Activated naive CD4-positive, alpha-beta T cell treated with anti-CD3 and anti-CD28 coated beads, Interleukin-2, amount 10 ng/mL, durations not matched to agents 7 days and 5 days (primary cell): ENCODE measurements around the gene SIGLEC14.
"Not testable (repeated sequence)": the region's sequence is repeated elsewhere in the genome, so short reads cannot be mapped to it uniquely, and the experiment has no call there.

Experiments used
- CTCF ChIA-PET: fragments of 350-600 bp; sonication (Branson Sonifier 250); formaldehyde crosslinking; loops from one replicate; lab custom pipeline; 2021; ENCODE audit warnings: antibody characterized with exemption; lab: Charles Lee
- DNase-seq: peaks from one replicate; pipeline ENCODE4 v3.0.0-alpha.2; 2020
- H3K27ac Mint-ChIP-seq: one replicate; pipeline ENCODE4 v1.8.0; 2021; ENCODE audit warnings: mild to moderate bottlenecking, moderate library complexity, mixed read lengths
- H3K27me3 Mint-ChIP-seq: one replicate; pipeline ENCODE4 v1.8.0; 2021; ENCODE audit warnings: mild to moderate bottlenecking, mixed read lengths
- H3K36me3 Mint-ChIP-seq: one replicate; pipeline ENCODE4 v1.8.0; 2021; ENCODE audit warnings: mixed read lengths
- H3K4me1 Mint-ChIP-seq: one replicate; pipeline ENCODE4 v1.8.0; 2021; ENCODE audit warnings: mixed read lengths
- H3K4me3 Mint-ChIP-seq: one replicate; pipeline ENCODE4 v1.8.0; 2021; ENCODE audit warnings: mild to moderate bottlenecking, moderate library complexity, mixed read lengths
- H3K9me3 Mint-ChIP-seq: one replicate; pipeline ENCODE4 v1.8.0; 2021; ENCODE audit warnings: mixed read lengths

The SIGLEC14 gene, protein sequence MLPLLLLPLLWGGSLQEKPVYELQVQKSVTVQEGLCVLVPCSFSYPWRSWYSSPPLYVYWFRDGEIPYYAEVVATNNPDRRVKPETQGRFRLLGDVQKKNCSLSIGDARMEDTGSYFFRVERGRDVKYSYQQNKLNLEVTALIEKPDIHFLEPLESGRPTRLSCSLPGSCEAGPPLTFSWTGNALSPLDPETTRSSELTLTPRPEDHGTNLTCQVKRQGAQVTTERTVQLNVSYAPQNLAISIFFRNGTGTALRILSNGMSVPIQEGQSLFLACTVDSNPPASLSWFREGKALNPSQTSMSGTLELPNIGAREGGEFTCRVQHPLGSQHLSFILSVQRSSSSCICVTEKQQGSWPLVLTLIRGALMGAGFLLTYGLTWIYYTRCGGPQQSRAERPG

GRCh38 chr19:51646730-51647129 is at the start of gene SIGLEC14:
Gene SIGLEC14 (minus strand): TSS chr19:51646825. CDS start chr19:51646759, 66 bp downstream.
- H3K36me3 Mint-ChIP-seq, H3K4me1 Mint-ChIP-seq, H3K4me3 Mint-ChIP-seq, H3K9me3 Mint-ChIP-seq, DNase-seq, H3K27ac Mint-ChIP-seq: not testable (repeated sequence)
- CTCF ChIA-PET, result interaction anchor here (1.1 kb wide), 1 partner anchor 10 kb away, joined by 3 read pairs; no protein-coding TSS in a partner anchor
- peaks cover 24% of the 10 kb centered on the region for H3K27me3 Mint-ChIP-seq

- CTCF ChIA-PET, result no interaction called here
- H3K27me3 Mint-ChIP-seq, result peaks cover 9% of the 10 kb centered on the region
- no peak overlapping the region for H3K27ac Mint-ChIP-seq
- no peak for DNase-seq
- H3K9me3 Mint-ChIP-seq, result no peaks in the 10 kb centered on the region
- no peak overlapping the region for H3K4me3 Mint-ChIP-seq
- peaks cover 4% of the 10 kb centered on the region for H3K4me1 Mint-ChIP-seq
- no peaks in the 10 kb centered on the region for H3K36me3 Mint-ChIP-seq
These were observed 49.2 kb upstream of the SIGLEC14 start for GRCh38 chr19:51695702-51696315.

DNA sequence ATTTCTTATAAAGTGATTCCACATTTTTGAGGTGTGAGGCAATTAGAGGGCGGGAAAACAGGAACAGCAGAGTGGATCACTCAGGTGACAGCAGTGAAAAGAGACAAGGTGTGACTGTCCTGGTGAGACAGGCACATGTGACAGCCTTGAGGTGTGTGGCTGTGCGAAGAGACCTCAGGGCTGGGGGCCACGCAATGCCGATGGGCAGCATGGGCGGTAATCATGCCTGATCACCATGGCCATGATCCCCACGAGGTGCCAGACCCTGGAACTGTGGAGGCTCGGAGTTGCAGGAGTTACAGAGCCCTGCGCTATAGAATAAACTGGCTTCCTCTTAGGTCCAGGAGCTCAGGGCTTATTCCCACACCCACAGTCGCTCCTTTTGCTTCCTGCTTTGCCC is 48.5 kb upstream of the SIGLEC14 start:
- DNase-seq, result no peak
- Mint-ChIP-seq H3K27me3 (peaks cover 13% of the 10 kb centered on the region), H3K4me3 (no peak overlapping the region), H3K27ac (no peak overlapping the region), H3K36me3 (no peaks in the 10 kb centered on the region), H3K4me1 (peaks cover 6% of the 10 kb centered on the region), H3K9me3 (no peaks in the 10 kb centered on the region)
- CTCF ChIA-PET, result interaction anchor here (0.9 kb wide), 1 partner anchor 8 kb away, joined by 3 read pairs; no protein-coding TSS in a partner anchor

DNA sequence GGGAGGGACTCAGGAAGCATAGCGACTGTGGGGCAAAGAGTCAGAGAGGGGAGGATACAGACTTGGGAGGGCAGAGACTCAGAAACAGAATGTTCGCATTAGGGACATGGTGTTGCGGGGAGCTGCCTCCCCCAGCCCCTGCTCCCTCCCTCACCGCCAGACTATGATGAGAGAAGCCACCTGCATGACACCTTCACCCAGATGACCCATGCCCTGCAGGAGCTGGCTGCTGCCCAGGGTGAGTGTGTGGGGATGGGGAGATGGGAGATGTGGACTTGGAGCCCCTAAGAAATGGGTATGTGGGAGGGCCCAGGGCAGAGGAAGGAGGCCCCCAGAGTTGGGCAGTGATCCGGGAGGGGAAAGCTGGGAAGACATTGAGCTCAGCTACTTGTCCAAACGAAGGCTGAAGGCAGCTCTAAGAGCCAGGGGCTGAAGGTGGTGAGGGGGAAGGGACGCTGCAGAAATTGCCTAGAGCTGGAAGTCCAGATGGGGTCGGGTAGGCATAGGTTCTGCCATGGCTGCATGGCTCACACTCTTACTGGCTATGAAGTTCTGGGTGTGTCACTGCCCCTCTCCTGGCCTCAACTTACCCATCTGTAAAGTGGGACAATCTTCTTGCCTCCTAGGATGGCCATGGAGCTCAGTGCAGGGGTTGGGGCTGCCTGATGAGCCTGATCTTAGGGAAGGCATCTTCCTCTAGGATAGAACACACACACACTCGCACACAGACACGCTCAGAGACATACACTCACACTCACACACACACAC is 47.9 kb upstream of the SIGLEC14 start:
- Mint-ChIP-seq H3K27me3 (peaks cover 18% of the 10 kb centered on the region), H3K9me3 (no peaks in the 10 kb centered on the region), H3K36me3 (no peaks in the 10 kb centered on the region), H3K27ac (no peak overlapping the region), H3K4me3 (no peak overlapping the region), H3K4me1 (peaks cover 12% of the 10 kb centered on the region)
- DNase-seq, result no peak
- CTCF ChIA-PET, result interaction anchor here (0.9 kb wide), 1 partner anchor 9 kb away, joined by 3 read pairs; no protein-coding TSS in a partner anchor

DNA sequence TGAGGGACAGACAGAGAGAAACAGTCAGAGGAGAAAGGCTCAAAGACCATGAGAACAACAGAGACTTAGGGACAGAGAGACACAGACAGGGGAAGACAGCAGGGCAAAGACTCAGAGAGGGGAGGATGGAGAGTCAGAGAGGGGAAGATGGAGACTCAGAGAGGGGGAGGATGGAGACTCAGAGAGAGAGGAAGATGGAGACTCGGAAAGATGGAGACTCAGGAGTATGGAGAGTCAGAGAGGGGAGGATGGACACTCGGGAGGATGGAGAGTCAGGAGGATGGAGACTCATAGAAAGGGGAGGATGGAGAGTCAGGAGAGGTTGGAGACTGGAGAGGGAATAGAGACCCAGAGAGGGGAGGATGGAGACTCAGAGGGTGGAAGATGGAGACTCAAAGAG is 47.2 kb upstream of the SIGLEC14 start:
- Mint-ChIP-seq H3K9me3 (no peaks in the 10 kb centered on the region), H3K27me3 (peaks cover 21% of the 10 kb centered on the region), H3K36me3 (no peaks in the 10 kb centered on the region), H3K4me3 (no peak overlapping the region), H3K4me1 (peaks cover 12% of the 10 kb centered on the region), H3K27ac (no peak overlapping the region)
- no peak for DNase-seq
- CTCF ChIA-PET, result no interaction called here

- no peak for DNase-seq
- Mint-ChIP-seq H3K9me3 (no peaks in the 10 kb centered on the region), H3K4me1 (peaks cover 15% of the 10 kb centered on the region), H3K36me3 (no peaks in the 10 kb centered on the region), H3K27ac (no peak within 1 kb of the TSS), H3K4me3 (no peak within 1 kb of the TSS), H3K27me3 (peaks cover 27% of the 10 kb centered on the region)
- CTCF ChIA-PET, result no interaction called here
These were observed 46.6 kb upstream of the SIGLEC14 start, which contains the start of gene SPACA6 for GRCh38 chr19:51693260-51693659. Gene SPACA6 (plus strand): TSS chr19:51693330. CDS start chr19:51693527, 197 bp downstream.

DNA sequence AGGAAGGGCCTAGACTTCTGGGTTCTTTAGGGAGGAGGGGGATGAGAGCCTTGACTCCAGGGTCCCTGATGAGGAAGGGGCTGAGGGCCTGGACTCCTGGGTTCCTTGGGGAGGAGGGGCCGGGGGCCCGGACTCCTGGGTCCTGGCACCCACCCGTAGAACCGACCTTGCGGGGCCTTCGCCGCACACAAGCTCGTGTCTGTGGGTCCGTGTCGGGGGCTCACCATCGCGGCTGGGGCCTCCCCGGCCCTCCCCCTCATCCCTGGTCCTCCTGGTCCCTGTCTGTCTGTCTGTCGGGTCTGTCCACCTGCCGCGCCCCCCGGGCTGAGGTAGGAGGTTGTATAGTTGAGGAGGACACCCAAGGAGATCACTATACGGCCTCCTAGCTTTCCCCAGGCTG is 45.8 kb upstream of the SIGLEC14 start:
- Mint-ChIP-seq H3K4me3 (no peak overlapping the region), H3K27ac (no peak overlapping the region), H3K27me3 (peaks cover 34% of the 10 kb centered on the region), H3K36me3 (no peaks in the 10 kb centered on the region), H3K4me1 (peaks cover 15% of the 10 kb centered on the region), H3K9me3 (no peaks in the 10 kb centered on the region)
- DNase-seq, result no peak
- CTCF ChIA-PET, result no interaction called here

DNA sequence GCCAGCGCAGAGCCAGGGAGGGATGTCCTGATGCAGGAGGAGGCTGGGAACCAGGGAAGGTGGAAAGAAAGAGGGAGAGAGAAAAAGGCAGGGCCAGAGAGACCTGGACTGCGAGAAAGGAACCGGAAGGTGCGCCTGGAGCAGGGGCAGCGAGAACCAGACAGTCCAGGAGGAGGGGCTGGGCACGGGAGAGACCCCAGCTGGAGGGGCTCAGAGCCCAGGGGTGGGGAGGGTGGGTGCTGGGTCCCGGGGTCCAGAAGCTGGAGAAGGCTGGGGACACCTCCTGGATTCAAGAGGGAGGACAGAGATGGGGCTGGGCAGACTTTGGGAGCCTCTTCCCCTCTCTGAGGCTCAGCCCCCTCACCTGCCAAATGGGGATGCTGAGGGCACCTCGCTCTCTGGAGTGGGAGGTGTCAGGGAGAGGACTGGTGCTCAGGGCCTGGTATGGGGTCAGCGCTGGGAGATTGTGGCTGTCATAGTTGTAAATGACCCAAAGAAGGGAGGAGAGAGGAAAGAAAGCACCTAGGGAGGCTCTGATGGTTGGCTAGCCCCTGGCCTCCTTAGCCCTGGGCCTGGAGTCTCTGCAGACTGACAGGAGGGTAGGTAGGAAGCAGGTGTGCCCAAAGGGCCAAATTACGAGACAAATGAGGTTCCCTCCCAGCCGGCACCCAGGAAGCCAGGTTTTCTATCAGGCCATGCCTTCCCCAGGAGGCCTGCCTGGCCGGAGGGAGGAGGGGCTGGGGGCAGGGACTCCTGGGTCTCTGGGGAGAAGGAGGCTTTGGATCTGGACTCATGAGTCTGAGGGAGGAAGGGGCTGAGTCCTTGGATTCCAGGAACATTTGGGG is 45.2 kb upstream of the SIGLEC14 start:
- peaks cover 38% of the 10 kb centered on the region for H3K27me3 Mint-ChIP-seq
- no peaks in the 10 kb centered on the region for H3K9me3 Mint-ChIP-seq
- DNase-seq, result no peak
- H3K27ac Mint-ChIP-seq, result no peak overlapping the region
- H3K36me3 Mint-ChIP-seq, result no peaks in the 10 kb centered on the region
- peaks cover 15% of the 10 kb centered on the region for H3K4me1 Mint-ChIP-seq
- CTCF ChIA-PET, result no interaction called here
- H3K4me3 Mint-ChIP-seq, result peak overlapping the region; percentile 37

DNA sequence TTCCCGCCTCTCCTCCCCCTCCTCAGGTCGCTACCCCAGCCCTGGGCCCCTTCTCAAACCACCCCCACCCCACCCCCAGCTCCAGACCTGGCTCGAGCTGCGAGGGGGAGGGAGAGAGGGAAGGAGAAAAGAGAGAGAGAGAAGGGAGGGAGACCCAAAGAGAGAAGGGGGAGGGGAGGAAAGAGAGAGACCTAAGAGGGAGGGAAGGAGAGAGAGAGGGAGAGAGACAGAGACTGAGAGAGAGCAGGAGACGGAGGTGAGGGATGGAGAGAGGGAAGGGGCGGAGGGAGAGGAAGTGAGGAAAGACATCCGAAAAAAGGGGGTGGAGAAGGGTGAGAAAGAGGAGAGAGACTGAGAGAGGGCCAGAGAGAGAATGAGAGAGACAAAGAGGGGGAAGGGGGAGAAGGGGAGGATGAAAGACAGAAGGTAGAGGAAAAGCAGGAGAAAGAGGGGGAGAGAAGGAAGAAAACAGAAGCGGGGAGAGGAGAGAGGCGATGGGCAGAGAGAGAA is 44.5 kb upstream of the SIGLEC14 start:
- H3K4me1 Mint-ChIP-seq, result peaks cover 15% of the 10 kb centered on the region
- H3K36me3 Mint-ChIP-seq, result no peaks in the 10 kb centered on the region
- H3K27ac Mint-ChIP-seq, result no peak overlapping the region
- H3K4me3 Mint-ChIP-seq, result peak overlapping the region; percentile 37
- CTCF ChIA-PET, result interaction anchor here (0.6 kb wide), 1 partner anchor 13 kb away, joined by 3 read pairs; no protein-coding TSS in a partner anchor
- peaks cover 2% of the 10 kb centered on the region for H3K9me3 Mint-ChIP-seq
- peaks cover 38% of the 10 kb centered on the region for H3K27me3 Mint-ChIP-seq
- DNase-seq, result no peak

GRCh38 chr19:51690454-51691073 is 43.9 kb upstream of the SIGLEC14 start:
- Mint-ChIP-seq H3K4me3 (peak overlapping the region; percentile 74), H3K27me3 (peaks cover 38% of the 10 kb centered on the region), H3K27ac (no peak overlapping the region), H3K36me3 (no peaks in the 10 kb centered on the region), H3K9me3 (peaks cover 6% of the 10 kb centered on the region), H3K4me1 (peaks cover 15% of the 10 kb centered on the region)
- peak; percentile 61 for DNase-seq
- CTCF ChIA-PET, result interaction anchor here (0.6 kb wide), 1 partner anchor 14 kb away, joined by 3 read pairs; no protein-coding TSS in a partner anchor

DNA sequence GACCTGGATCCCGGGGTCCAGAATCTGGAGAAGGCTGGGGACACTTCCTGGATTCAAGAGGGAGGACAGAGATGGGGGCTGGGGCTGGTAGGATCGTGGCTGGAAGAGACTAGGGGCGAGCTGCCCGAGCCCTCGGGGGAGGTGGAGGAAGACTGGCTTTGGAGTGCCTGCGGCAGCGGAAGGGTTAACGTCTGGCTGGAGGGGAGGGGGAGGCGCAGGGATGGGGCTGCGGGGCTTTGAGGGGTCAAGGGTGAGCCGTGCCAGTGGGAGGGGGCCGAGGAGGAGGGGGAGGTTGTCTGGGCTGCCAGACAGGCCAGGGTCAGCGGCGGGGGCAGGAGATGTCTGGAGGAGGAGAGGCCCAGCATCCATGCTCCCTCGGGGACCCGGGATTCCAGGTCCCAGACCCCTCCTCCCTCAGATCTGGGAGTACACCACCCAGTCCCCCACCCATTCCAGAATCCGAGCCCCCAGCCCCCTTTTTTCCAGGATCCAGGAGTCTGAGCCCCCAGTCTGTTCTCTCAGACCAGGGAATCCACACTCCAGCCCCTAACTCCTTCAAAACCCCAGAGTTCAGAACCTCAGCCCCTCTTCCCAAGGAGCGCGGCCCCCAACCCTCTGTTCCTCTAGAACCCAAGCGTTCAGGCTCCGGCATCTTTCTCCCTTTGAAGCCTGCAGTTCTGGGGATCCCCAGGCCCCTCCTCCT is 43.3 kb upstream of the SIGLEC14 start:
- H3K36me3 Mint-ChIP-seq, result no peaks in the 10 kb centered on the region
- DNase-seq, result peak; percentile 23
- peak overlapping the region; percentile 74 for H3K4me3 Mint-ChIP-seq
- H3K9me3 Mint-ChIP-seq, result peaks cover 9% of the 10 kb centered on the region
- no peak overlapping the region for H3K27ac Mint-ChIP-seq
- peaks cover 15% of the 10 kb centered on the region for H3K4me1 Mint-ChIP-seq
- H3K27me3 Mint-ChIP-seq, result peaks cover 38% of the 10 kb centered on the region
- CTCF ChIA-PET, result no interaction called here

DNA sequence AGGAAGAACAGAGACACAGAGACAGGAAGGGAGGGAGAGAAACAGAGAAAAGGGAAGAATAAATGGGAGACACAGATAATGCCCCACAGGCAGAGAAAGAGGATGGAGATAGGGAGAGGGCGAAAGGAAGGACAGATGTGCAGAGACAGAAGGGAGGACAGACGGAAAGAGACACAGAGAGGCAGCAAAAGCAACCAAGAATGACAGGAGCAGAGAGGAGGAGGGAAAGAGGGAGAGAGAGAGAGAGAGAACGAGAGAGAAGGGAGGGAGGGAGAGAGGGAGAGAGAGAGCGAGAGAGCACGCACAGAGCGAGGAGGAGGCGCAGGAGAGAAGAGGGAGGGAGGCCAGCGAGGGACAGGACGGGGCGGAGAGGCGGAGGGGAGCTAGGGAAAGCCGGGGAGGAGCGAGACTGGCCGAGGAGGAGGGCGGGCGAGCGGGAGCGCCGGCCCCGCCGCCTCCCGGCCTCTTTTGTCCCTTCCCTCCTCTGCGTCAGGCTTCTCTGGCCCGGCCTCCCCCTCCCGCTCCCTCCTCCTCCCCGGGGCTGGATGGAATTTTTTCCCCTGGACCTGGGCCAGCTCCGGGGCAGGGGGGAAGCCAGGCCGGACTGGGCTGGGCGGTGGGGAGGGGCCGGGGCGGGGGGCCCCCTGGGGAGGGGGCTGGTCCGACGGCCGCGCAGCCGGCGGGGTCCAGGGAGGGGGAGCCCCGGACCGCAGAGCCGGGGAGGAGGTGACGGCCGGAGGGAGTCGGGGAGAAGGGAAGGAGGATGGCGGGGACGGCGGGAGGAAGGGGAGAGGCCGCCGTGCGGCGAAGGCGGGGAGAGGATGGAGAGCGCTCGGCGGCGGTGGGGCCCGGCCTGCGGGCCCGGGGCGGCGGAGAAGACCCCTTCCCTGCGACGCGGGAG is 42.3 kb upstream of the SIGLEC14 start:
- no peak overlapping the region for H3K27ac Mint-ChIP-seq
- H3K9me3 Mint-ChIP-seq, result peaks cover 12% of the 10 kb centered on the region
- H3K27me3 Mint-ChIP-seq, result peaks cover 38% of the 10 kb centered on the region
- no peaks in the 10 kb centered on the region for H3K36me3 Mint-ChIP-seq
- CTCF ChIA-PET, result no interaction called here
- DNase-seq, result peak; percentile 25
- H3K4me1 Mint-ChIP-seq, result peaks cover 15% of the 10 kb centered on the region
- H3K4me3 Mint-ChIP-seq, result peak overlapping the region; percentile 56
